Psoas muscle (tissue), 8 donors: ENCODE measurements around the gene SLC12A8. TPM values are rescaled to one million over a fixed set of nuclear protein-coding genes. Genes with fewer than 3 reads are reported as not detected.

Experiments used
- ATAC-seq, 4 donors: fragments of 200-7000 bp; cut with Tn5 transposase; one replicate each; pipeline ENCODE4 v1.9.1; 2020; ENCODE audit warnings: moderate library complexity in 3 of 4, mild to moderate bottlenecking in 2 of 4
- DNase-seq, 2 donors: peaks; one replicate each; pipeline ENCODE4 v3.0.0-alpha.2; 2020
- H3K27ac ChIP-seq: fragments of 200-600 bp; one replicate; pipeline ENCODE4 v1.8.0; 2022
- H3K27me3 ChIP-seq, 3 donors: fragments of 200-600 bp in 1 of 3; one replicate each; pipeline versions ENCODE4 v1.6.1 to v1.8.0; 2013 to 2022; ENCODE audit warnings: low read length in 2 of 3, mild to moderate bottlenecking in 2 of 3, moderate library complexity in 1 of 3; ENCODE audit not compliant: insufficient read depth in 3 of 3
- H3K36me3 ChIP-seq, 2 donors: fragments of 200-600 bp in 1 of 2; one replicate each; pipeline versions ENCODE4 v1.6.1 to v1.8.0; 2013 to 2022; ENCODE audit warnings: low read depth in 1 of 2, mild to moderate bottlenecking in 1 of 2, moderate library complexity in 1 of 2; ENCODE audit not compliant: insufficient read depth in 1 of 2
- H3K4me1 ChIP-seq: fragments of 200-600 bp; one replicate; pipeline ENCODE4 v1.8.0; 2022
- H3K4me3 ChIP-seq: fragments of 200-600 bp; one replicate; pipeline ENCODE4 v1.8.0; 2022; ENCODE audit warnings: mild to moderate bottlenecking
- H3K9me3 ChIP-seq: fragments of 200-600 bp; one replicate; pipeline ENCODE4 v1.8.0; 2022
- WGBS, 3 donors: extraction: QIAGEN DNeasy Blood & Tissue Kit; methylation state at CpG; one replicate each; pipeline versions ENCODE4 v1.1.6 to v1.1.7; 2013; 5-methylcytosine and 5-hydroxymethylcytosine counted together
- intact Hi-C, 2 donors: fragments of 100-400 bp; cut with DNase I; formaldehyde crosslinking; loops; one replicate each; pipeline versions ENCODE4 v1.11.0 to v1.14.2; 2022
- polyA plus RNA-seq, 3 donors: library from polyadenylated mRNA; stranded (reverse); fragments of 200-250 nt; gene quantifications; one replicate each; pipeline ENCODE4 v1.2.3, GENCODE V29; 2013
- total RNA-seq, 4 donors: library from RNA; stranded (reverse); fragmentation: NEBNext Ultra II Directional in 2 of 4; extraction: Animal tissue kit (Norgen Biotek cat#: 25700) in 2 of 4; gene quantifications; one replicate each; pipeline versions ENCODE4 v1.2.1 to v1.2.4, GENCODE V29; 2021 to 2023
- TF ChIP-seq, protein P1 (sequence below): fragments of 200-600 bp; IDR thresholded peaks from one replicate; pipeline ENCODE4 v1.8.0; 2022; ENCODE audit warnings: antibody characterized with exemption
- donor health status: healthy with polysubstance abuse.
- donor health status: DM: no; HTN: no; CAD: no; lungs with moderate emphysema.
- donor health status: Bipolar disorder and iron deficiency.
- donor health status: healthy.
- donor health status: DM: yes; HTN: yes; CAD: no.
- donor health status: DM: no; HTN: no; CAD: no.
- donor health status: DM: no; HTN: no; CAD: no.
- donor health status: DM: yes; HTN: yes; CAD: no.

SLC12A8 gene
- total and polyA plus RNA-seq, 7 donors = 0.06 to 0.93 (median 0.33) TPM; not detected in 1

GRCh38 chr3:125132815-125133214 lies 79.7 kb downstream of the SLC12A8 start:
- H3K36me3 ChIP-seq = no peaks in the 10 kb centered on the region
- no peak overlapping the region for H3K27ac ChIP-seq
- no peaks in the 10 kb centered on the region for H3K9me3 ChIP-seq
- DNase-seq (no peak), ATAC-seq (no peak)
- WGBS, 3 donors = 68 to 77% (median 75%) methylated on average over 2 of the region's 2 CpGs
- peaks cover 13% of the 10 kb centered on the region for H3K4me1 ChIP-seq
- H3K4me3 ChIP-seq = no peak overlapping the region
- no peaks in the 10 kb centered on the region for H3K27me3 ChIP-seq
- intact Hi-C loops = no loop called here
- TF ChIP-seq, protein P1, sequence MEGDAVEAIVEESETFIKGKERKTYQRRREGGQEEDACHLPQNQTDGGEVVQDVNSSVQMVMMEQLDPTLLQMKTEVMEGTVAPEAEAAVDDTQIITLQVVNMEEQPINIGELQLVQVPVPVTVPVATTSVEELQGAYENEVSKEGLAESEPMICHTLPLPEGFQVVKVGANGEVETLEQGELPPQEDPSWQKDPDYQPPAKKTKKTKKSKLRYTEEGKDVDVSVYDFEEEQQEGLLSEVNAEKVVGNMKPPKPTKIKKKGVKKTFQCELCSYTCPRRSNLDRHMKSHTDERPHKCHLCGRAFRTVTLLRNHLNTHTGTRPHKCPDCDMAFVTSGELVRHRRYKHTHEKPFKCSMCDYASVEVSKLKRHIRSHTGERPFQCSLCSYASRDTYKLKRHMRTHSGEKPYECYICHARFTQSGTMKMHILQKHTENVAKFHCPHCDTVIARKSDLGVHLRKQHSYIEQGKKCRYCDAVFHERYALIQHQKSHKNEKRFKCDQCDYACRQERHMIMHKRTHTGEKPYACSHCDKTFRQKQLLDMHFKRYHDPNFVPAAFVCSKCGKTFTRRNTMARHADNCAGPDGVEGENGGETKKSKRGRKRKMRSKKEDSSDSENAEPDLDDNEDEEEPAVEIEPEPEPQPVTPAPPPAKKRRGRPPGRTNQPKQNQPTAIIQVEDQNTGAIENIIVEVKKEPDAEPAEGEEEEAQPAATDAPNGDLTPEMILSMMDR = no peak

DNA sequence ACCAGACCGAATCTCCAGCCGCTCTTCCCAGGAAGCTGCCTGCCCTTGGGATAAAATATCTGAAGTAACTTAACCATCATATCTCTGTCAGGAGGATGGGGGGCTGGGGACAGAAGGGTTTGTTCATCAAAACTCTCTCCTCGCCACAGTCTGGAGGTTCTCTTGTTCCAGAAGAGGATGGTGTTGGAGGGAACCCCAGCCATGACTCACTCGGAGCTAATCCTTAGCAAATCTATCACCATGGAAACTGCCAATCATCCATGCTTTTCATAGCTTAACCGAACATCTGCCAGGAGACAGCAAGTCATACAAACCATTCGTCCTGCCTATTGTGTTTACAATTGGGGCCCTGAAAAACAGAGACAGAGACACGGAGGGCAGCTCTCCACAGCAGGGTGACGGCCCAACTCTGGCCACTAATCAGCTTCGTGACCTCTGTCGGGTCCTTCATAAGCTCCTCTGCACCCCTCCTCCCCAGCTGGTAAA lies 83.0 kb downstream of the SLC12A8 start:
- DNase-seq (peak; percentile 82 to 90), ATAC-seq (peak; percentile 95 to 98 (median 96))
- Histone ChIP-seq H3K4me3 (no peak overlapping the region), H3K9me3 (no peaks in the 10 kb centered on the region), H3K27me3 (no peaks in the 10 kb centered on the region), H3K27ac (peak overlapping the region; percentile 48), H3K4me1 (peaks cover 13% of the 10 kb centered on the region), H3K36me3 (no peaks in the 10 kb centered on the region)
- 31 to 36% (median 34%) methylated on average over 10 of the region's 10 CpGs for WGBS, 3 donors
- intact Hi-C loops = no loop called here
- TF ChIP-seq, protein P1 = no peak

DNA sequence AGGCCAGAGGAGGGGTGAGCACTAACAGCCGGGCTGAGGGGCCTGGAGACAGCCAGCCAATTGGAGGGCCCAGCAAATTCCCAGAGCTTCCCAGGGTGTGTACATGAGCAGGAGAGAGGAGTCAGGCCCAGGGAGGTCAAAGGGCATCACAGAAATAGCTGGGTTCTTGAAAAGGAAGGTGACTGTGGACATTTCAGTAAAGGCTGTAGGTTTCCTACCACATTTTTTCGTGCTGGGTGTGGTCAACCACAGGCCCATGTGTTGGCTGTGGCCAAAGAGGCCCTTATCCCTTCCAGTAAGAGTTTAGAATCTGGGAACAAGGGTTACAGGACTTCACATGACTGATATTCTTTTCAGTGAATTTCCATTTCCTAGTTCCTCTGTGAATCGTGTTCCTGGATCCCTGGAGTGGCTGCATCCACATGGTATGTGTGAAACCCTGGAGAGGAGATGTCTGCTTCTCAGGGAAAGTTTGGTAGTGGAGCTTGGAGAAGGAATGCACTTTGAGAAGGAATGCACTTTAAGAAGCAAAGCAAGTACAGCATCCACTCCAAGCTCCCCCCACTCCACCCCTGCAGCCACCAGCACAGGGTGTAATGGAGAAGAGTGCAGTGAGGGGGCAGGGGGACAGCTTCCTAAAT lies 83.6 kb downstream of the SLC12A8 start:
- no peak overlapping the region for H3K4me3 ChIP-seq
- TF ChIP-seq, protein P1 = no peak
- H3K36me3 ChIP-seq = no peaks in the 10 kb centered on the region
- H3K27me3 ChIP-seq = no peaks in the 10 kb centered on the region
- DNase-seq (no peak), ATAC-seq (peak; percentile 27 to 44 (median 28))
- intact Hi-C loops = no loop called here
- WGBS, 3 donors = 57 to 79% (median 63%) methylated on average over 3 of the region's 3 CpGs
- H3K27ac ChIP-seq = peak overlapping the region; percentile 15
- H3K9me3 ChIP-seq = no peaks in the 10 kb centered on the region
- peaks cover 13% of the 10 kb centered on the region for H3K4me1 ChIP-seq

DNA sequence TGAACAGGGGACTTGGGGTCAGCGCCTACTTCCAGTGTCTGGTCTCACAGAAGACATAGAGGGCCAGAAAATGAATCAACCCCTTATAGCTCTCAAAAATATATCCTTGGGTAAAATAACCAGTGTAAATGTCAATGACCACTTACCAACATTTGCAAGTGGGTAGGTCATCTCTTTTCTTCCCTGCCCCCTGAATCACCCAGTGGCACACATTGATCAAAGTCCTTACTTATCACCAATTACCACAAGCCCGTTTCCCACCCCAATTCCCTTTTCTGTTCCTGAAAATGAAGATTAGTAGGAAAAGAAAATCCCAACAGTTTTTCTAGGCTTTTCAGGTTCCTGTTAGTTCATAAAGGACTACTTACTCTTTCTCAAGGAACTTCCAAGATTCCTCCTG lies 86.2 kb downstream of the SLC12A8 start:
- intact Hi-C loops = no loop called here
- 90 to 97% (median 92%) methylated on average over 2 of the region's 2 CpGs for WGBS, 3 donors

More for the DNA sequence above, 86.2 kb downstream of the SLC12A8 start:
- no peak for ATAC-seq
- no peaks in the 10 kb centered on the region for H3K27me3 ChIP-seq
- TF ChIP-seq, protein P1 = no peak
- no peaks in the 10 kb centered on the region for H3K9me3 ChIP-seq
- DNase-seq = no peak
- no peak overlapping the region for H3K4me3 ChIP-seq
- no peak overlapping the region for H3K27ac ChIP-seq
- peaks cover 13% of the 10 kb centered on the region for H3K4me1 ChIP-seq
- no peaks in the 10 kb centered on the region for H3K36me3 ChIP-seq
